ENCODE measurements around the gene TMEM247. TPM values are rescaled to one million over a fixed set of nuclear protein-coding genes. Genes with fewer than 3 reads are reported as not detected.
"Not testable (repeated sequence)": the region's sequence is repeated elsewhere in the genome, so short reads cannot be mapped to it uniquely, and the experiment has no call there.

TMEM247 gene
- total RNA-seq, 1 donor = not detected

GRCh38 chr2:46517485-46517884, 38.1 kb downstream of the TMEM247 start:
- no peak overlapping the region for H3K4me3 ChIP-seq (ENCODE audit: low read depth, low read length)
- DNase-seq (ENCODE audit: low read depth) = no peak
- TF ChIP-seq CTCF (IDR thresholded peaks at IDR 0.05; ENCODE audit: insufficient read depth, low read length) = no peak

- no peak for TF ChIP-seq CTCF (IDR thresholded peaks at IDR 0.05; ENCODE audit: insufficient read depth, low read length)
- no peak overlapping the region for H3K4me3 ChIP-seq (ENCODE audit: low read depth, low read length)
- DNase-seq (ENCODE audit: low read depth) = no peak
These were observed 39.5 kb downstream of the TMEM247 start for GRCh38 chr2:46518861-46519260.

- no peak for DNase-seq (ENCODE audit: low read depth)
- H3K4me3 ChIP-seq (ENCODE audit: low read depth, low read length) = no peak overlapping the region
- no peak for TF ChIP-seq CTCF (IDR thresholded peaks at IDR 0.05; ENCODE audit: insufficient read depth, low read length)
These were observed 39.9 kb downstream of the TMEM247 start for GRCh38 chr2:46519265-46519664.

GRCh38 chr2:46520130-46520711, 40.9 kb downstream of the TMEM247 start:
- TF ChIP-seq CTCF (IDR thresholded peaks at IDR 0.05; ENCODE audit: insufficient read depth, low read length) = no peak
- H3K4me3 ChIP-seq (ENCODE audit: low read depth, low read length) = no peak overlapping the region
- no peak for DNase-seq (ENCODE audit: low read depth)

GRCh38 chr2:46521215-46521683, 41.9 kb downstream of the TMEM247 start:
- no peak for TF ChIP-seq CTCF (IDR thresholded peaks at IDR 0.05; ENCODE audit: insufficient read depth, low read length)
- peak; percentile 98 for DNase-seq (ENCODE audit: low read depth)
- H3K4me3 ChIP-seq (ENCODE audit: low read depth, low read length) = no peak overlapping the region

GRCh38 chr2:46522385-46522784, 43.0 kb downstream of the TMEM247 start:
- not testable (repeated sequence) for DNase-seq (ENCODE audit: low read depth); H3K4me3 ChIP-seq (ENCODE audit: low read depth, low read length)

- no peak for TF ChIP-seq CTCF (IDR thresholded peaks at IDR 0.05; ENCODE audit: insufficient read depth, low read length)
- H3K4me3 ChIP-seq (ENCODE audit: low read depth, low read length) = no peak overlapping the region
- no peak for DNase-seq (ENCODE audit: low read depth)
These were observed 46.3 kb downstream of the TMEM247 start for GRCh38 chr2:46525522-46526155.

Measured in fibroblast of the aortic adventitia (primary cell).